Glutamatergic neuron (in vitro differentiated cells): ENCODE results near the gene FBXO7. TPM values are rescaled to one million over a fixed set of nuclear protein-coding genes. Genes with fewer than 3 reads are reported as not detected.
A peak's percentile ranks its signal among the peaks of the same experiment; 100 is the strongest.

Source experiments
- DNase-seq: peaks from one replicate; pipeline ENCODE4 v3.0.0; 2022
- H3K27ac Mint-ChIP-seq: one replicate; pipeline ENCODE4 v1.8.0; 2020; ENCODE audit warnings: mild to moderate bottlenecking, mixed read lengths, inconsistent platforms; ENCODE audit not compliant: unreplicated experiment
- H3K27me3 Mint-ChIP-seq: one replicate; pipeline ENCODE4 v1.8.0; 2020; ENCODE audit warnings: mild to moderate bottlenecking, moderate library complexity, mixed read lengths, inconsistent platforms; ENCODE audit not compliant: unreplicated experiment
- H3K36me3 Mint-ChIP-seq: one replicate; pipeline ENCODE4 v1.8.0; 2020; ENCODE audit warnings: mild to moderate bottlenecking, mixed read lengths, inconsistent platforms; ENCODE audit not compliant: unreplicated experiment
- H3K4me1 Mint-ChIP-seq: one replicate; pipeline ENCODE4 v1.8.0; 2020; ENCODE audit warnings: mild to moderate bottlenecking, low read depth, mixed read lengths, inconsistent platforms; ENCODE audit not compliant: unreplicated experiment
- H3K4me3 Mint-ChIP-seq: one replicate; pipeline ENCODE4 v1.8.0; 2020; ENCODE audit warnings: mild to moderate bottlenecking, mixed read lengths, inconsistent platforms; ENCODE audit not compliant: unreplicated experiment
- H3K9me3 Mint-ChIP-seq: one replicate; pipeline ENCODE4 v1.8.0; 2020; ENCODE audit warnings: mild to moderate bottlenecking, moderate library complexity, mixed read lengths, inconsistent platforms; ENCODE audit not compliant: unreplicated experiment
- total RNA-seq: library from RNA; stranded (reverse); fragmentation: NEBNext Ultra II Directional; extraction: Animal tissue kit (Norgen Biotek cat#: 25700); gene quantifications from one replicate; pipeline ENCODE4 v1.2.1, GENCODE V29; 2021; ENCODE audit not compliant: unreplicated experiment
- TF ChIP-seq, protein P1 (sequence below): fragments of 200-600 bp; sonication (generic); IDR thresholded peaks from one replicate; pipeline ENCODE4 v1.5.0; 2021; ENCODE audit not compliant: partially characterized antibody, unreplicated experiment

The FBXO7 gene
- total RNA-seq, 1 donor from 2014 or later: 78.3 TPM

DNA sequence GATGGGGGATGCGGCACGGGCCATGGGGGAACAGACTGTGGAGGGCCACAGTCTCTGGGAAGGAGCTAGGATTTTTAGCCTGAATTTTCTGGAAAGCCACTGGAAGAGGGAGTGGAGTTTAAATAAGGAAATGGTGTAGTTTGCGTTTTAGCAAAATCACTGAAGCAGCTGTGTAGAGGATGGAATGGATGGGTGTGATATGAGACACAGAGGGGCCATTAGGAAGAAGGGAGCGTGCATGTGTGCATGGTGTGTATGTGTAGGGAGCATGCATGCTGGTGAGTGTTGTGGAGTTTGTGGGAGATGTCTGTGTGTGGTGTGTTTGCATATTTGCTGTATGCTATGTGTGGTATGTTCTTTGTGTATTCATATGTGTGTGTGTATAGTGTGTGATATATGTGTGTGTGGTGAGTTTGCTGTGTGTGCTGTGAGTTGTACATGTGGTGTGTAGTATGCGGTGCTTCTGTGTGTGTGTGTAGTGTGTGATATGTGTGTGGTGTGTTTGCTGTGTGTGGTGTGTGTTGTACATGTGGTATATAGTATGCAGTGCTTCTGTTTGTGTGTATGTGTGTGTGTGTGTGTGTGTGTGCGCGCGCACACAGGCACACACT lies 67.6 kb downstream of the FBXO7 start:
- TF ChIP-seq, protein P1, sequence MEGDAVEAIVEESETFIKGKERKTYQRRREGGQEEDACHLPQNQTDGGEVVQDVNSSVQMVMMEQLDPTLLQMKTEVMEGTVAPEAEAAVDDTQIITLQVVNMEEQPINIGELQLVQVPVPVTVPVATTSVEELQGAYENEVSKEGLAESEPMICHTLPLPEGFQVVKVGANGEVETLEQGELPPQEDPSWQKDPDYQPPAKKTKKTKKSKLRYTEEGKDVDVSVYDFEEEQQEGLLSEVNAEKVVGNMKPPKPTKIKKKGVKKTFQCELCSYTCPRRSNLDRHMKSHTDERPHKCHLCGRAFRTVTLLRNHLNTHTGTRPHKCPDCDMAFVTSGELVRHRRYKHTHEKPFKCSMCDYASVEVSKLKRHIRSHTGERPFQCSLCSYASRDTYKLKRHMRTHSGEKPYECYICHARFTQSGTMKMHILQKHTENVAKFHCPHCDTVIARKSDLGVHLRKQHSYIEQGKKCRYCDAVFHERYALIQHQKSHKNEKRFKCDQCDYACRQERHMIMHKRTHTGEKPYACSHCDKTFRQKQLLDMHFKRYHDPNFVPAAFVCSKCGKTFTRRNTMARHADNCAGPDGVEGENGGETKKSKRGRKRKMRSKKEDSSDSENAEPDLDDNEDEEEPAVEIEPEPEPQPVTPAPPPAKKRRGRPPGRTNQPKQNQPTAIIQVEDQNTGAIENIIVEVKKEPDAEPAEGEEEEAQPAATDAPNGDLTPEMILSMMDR: no peak
- Mint-ChIP-seq H3K4me1 (peaks cover 3% of the 10 kb centered on the region), H3K9me3 (peaks cover 4% of the 10 kb centered on the region), H3K27ac (no peak overlapping the region), H3K4me3 (peak overlapping the region; percentile 13), H3K36me3 (peaks cover 13% of the 10 kb centered on the region), H3K27me3 (no peaks in the 10 kb centered on the region)
- DNase-seq: no peak

DNA sequence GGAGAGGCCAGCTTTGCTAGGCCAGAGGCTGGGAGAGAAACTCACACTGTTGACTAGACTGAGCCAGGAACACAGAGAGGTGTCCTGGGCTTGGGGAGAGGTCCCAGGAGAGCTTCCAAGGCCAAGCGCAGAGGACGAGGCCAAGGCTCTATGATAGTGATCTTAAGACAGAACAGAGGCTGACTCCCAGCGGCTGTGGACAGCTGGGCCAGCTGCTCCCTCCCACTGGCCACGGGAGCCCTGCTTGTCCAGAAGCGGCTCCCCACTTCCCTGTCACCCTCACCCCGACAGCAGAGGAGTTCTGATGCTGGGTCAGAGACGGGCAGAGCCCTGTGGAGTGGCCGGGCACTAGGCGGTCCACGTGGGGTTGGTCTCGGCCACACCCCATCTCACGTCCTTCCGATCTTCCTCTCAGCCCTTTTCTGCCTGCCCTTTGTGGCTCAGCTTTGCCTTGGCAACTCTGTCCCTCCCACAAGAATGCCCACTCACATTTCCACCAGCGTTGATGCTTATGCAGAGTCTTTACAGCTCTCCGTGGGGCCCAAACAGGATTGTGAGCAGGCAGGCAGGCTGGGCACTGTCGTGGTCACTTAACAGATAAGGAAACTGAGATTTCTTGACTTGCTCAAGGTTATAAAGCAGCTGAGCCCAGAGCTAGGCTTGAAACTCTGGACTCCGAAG lies 68.2 kb downstream of the FBXO7 start:
- Mint-ChIP-seq H3K27me3 (no peaks in the 10 kb centered on the region), H3K27ac (no peak overlapping the region), H3K9me3 (peaks cover 4% of the 10 kb centered on the region), H3K36me3 (peaks cover 13% of the 10 kb centered on the region), H3K4me3 (peak overlapping the region; percentile 13), H3K4me1 (peaks cover 3% of the 10 kb centered on the region)
- peak; percentile 21 for DNase-seq
- TF ChIP-seq, protein P1: no peak

DNA sequence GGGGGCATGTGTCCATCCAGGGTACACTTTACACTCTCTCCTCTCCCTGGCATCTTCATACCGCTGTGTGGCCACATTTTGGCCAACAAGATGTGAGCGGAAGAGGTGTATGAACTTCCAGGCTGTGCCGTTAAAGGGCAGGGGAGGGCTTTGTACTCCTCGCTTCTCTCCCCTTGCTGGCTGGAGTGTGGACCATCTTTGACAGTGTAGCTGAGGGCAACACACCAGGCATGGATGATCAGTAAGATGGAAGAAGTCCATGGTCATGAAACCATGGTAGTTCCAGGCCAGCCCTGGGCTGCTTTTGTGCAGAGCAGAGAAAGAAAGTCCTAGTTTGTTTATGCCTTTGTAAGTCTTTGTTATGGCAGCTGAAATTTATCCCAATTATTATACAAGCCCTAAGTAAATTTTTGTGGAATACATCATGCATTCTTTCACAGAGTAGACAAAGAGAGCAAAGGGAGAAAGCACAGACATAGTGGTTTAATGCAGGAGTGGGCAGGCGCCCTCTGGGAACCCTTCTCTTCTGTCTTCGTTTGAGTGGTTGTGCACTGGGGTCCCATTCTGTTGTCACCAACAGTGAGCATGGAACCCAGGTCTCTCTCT lies 70.4 kb downstream of the FBXO7 start:
- Mint-ChIP-seq H3K36me3 (no peaks in the 10 kb centered on the region), H3K27me3 (no peaks in the 10 kb centered on the region), H3K4me1 (peaks cover 3% of the 10 kb centered on the region), H3K4me3 (no peak overlapping the region), H3K27ac (no peak overlapping the region), H3K9me3 (peaks cover 4% of the 10 kb centered on the region)
- no peak for DNase-seq
- TF ChIP-seq, protein P1: no peak

DNA sequence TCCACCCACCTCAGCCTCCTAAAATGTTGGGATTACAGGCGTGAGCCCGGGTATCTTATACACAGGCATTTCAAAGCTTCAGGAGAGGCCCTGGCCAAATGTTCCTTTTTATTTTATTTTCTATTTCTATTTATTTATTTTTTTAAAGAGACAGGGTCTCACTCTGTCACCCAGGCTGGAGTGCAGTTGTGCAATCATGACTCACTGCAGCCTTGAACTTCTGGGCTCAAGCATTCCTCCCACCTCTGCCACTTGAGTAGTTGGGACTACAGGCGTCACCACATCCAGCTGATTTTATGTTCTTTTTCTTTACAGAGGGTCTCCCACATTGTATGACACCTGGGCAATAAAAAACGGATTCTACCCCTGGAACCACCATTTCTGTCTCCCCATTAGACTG lies 71.2 kb downstream of the FBXO7 start:
- Mint-ChIP-seq H3K27ac (no peak overlapping the region), H3K9me3 (peaks cover 6% of the 10 kb centered on the region), H3K27me3 (no peaks in the 10 kb centered on the region), H3K4me1 (peaks cover 3% of the 10 kb centered on the region), H3K36me3 (no peaks in the 10 kb centered on the region), H3K4me3 (no peak overlapping the region)
- TF ChIP-seq, protein P1: no peak
- DNase-seq: no peak

DNA sequence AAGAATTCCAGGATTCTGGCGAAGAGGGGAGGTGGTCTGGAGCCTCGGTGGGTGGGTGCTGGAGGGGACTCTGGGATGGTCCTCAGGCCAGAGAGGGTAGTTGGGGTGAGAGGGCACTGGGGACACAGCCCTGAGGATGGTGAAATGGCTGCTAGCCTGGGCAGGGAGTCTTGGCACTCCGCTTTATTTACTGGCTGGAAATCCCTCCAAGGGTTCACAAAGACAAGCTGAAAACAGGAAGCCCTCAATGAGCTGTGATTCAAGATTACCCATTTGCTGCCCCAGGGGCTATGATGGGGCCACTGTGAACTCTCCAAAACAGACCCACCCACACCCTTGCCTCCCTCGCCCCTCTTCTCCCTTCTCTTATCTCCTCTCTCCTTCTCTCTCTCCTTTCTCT lies 71.9 kb downstream of the FBXO7 start:
- H3K9me3 Mint-ChIP-seq: peaks cover 6% of the 10 kb centered on the region
- no peaks in the 10 kb centered on the region for H3K27me3 Mint-ChIP-seq
- no peaks in the 10 kb centered on the region for H3K36me3 Mint-ChIP-seq
- H3K4me1 Mint-ChIP-seq: peaks cover 4% of the 10 kb centered on the region
- no peak overlapping the region for H3K4me3 Mint-ChIP-seq
- no peak for DNase-seq
- no peak overlapping the region for H3K27ac Mint-ChIP-seq
- TF ChIP-seq, protein P1: no peak
